Measurements from ENCODE around the gene DLG5.

- TF ChIP-seq POLR2A (IDR thresholded peaks at IDR 0.05) = no peak
- TF ChIP-seq CTCF (IDR thresholded peaks at IDR 0.05) = no peak
- TF ChIP-seq POLR2AphosphoS5 (IDR thresholded peaks at IDR 0.05) = peak; percentile 46
These were observed 60.8 kb downstream of the DLG5 start for GRCh38 chr10:77865580-77866324.

All from prostate gland (tissue), 2 donors.